SKM-1 treated with dmso at 0.1 percent for 144 hours (cell line): ENCODE measurements around the gene PTPRZ1.

Experiments used
- DNase-seq: peaks from one replicate; lab custom pipeline; 2025; ENCODE audit not compliant: unreplicated experiment; lab: John Stamatoyannopoulos, UW

Gene PTPRZ1

DNA sequence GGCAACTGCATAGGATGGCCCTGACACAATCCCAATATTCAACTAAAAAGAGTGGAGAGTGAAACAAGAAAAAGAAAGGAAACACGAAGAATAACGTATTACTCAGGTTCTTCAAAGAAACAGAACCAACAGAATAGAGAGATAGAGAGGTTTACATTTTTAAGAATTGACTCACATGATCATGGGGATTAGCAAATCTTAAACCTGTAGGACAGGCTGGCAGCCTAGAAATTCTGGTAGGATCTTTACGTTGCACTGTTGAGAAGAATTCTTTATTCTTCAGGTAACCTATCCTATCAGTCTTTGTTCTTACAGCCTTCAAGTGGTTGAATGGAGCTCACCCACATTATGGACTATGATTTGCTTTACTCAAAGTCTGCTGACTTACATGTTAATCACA, 167.2 kb downstream of the PTPRZ1 start:
- DNase-seq: no peak

DNA sequence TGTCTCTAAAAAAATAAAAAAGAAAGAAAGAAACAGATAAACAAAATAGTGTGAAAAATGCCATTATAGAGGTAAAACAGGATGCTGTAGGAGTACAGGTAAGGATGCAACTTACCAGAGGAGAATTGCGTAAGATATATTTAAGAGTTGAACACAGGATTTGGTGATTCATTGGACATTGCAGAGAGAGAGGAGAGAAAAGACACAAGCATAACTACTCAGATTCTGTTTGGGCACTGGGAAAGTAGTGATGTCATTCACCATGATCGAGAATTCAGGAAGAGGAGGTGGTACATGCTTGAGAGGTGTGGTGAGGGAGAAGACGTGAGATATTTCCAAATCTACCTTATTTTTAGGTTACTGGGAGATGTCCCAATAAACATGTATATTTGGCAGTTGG, 173.4 kb downstream of the PTPRZ1 start:
- DNase-seq: no peak

DNA sequence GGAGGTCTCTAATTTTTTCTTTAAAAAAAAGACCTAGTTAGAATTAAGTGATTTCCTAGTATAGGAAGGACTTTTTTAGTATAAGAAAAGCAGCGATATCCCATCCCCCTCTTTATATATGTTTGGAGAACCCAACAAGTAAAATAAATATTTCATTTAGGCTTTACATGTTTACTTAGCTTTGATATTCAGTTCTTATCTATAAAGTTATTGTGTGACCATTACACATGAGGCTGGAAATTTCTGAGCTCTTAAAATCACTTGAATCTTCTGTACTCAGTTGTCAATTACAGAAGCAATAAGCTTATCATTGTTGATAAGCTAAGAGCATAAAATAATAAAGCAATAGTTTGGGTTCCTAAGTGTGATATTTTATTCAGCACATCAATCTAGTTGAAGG, 181.4 kb downstream of the PTPRZ1 start:
- DNase-seq: no peak

DNA sequence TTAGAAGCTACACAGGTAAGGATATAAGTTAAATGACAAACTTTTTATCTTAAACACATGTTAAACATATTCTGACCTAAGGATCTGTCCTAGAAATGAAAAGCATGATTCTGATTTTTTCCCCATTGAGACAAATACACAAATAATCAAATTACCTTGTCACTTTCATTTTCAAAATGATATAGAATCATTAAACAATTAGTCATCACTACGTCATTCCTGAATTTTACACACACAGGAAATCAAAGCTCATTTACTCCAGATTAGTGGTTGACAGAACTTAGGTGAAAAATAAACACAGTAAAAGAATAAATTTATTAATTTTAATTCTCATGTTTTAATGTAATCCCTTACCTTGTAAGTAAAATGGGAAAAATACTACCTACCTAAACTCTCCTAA, 182.1 kb downstream of the PTPRZ1 start:
- no peak for DNase-seq

DNA sequence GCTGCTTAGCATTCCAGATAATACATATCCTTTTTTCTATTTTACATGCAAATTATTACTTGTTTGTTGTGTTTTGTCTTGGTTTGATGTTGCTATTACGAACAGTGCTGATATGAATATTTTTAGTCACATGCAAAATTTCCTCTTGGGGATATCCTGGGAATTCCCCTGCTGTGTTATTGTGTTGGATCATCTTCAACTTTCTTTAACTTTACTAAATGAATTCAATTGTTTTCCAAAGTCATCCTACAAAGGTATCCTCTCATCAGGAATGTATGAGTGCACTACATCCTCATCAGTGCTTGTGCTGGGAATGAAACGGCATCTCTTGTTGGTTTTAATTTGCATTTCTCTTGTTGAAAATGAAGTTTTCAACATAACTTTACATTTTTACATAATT, 184.0 kb downstream of the PTPRZ1 start:
- no peak for DNase-seq

DNA sequence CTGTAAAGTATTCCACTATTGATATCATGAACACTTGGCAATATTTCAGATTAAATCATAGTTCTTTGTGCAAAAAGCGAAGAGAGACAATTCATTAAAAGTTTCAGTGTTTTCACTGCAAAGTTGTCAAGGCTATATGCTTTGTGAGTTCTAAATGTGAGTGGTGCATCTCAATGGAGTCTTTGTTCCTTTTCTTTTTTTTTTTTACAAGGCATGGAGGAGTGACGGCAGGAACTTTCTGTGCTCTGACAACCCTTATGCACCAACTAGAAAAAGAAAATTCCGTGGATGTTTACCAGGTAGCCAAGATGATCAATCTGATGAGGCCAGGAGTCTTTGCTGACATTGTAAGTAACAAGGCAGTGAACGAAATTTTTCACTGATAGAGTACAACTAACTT, 186.6 kb downstream of the PTPRZ1 start:
- no peak for DNase-seq

DNA sequence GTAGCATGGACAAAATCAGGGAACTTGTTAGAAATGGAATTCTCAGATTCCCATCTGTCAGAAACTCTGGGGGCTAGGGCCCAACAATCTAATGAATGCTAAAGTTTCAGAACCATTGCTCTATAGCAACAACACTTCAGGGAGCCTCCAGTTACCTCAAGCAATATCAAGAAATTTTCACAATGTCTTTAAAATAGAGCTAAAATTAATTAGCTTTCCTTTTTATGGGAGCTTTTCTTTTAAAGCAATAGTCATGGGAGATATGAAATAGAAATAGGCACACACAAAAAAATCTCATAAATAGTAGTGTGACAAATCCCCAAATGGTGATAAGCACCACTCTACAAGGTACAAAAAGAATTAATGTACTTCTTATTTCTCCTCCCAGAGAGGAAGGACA, 190.2 kb downstream of the PTPRZ1 start:
- DNase-seq: no peak

DNA sequence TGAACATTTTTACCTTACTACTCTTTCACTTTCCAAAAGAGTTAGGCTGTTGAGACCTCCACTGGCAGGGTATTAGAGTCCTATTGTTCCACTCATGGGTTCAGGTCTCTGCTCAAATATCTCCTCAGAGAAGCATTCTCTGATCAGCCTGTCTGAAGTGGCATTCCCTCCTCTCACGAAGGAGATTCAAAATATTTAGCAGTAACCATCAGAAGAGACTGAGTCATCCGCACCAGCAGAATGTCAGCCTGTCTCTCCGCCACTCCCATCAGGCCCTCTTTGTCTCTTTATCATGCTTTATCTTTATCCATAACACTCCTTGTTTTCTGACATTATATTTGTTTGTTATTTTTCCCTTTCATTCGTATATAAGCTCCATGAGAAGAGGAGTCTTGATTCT, 192.0 kb downstream of the PTPRZ1 start:
- DNase-seq: no peak

DNA sequence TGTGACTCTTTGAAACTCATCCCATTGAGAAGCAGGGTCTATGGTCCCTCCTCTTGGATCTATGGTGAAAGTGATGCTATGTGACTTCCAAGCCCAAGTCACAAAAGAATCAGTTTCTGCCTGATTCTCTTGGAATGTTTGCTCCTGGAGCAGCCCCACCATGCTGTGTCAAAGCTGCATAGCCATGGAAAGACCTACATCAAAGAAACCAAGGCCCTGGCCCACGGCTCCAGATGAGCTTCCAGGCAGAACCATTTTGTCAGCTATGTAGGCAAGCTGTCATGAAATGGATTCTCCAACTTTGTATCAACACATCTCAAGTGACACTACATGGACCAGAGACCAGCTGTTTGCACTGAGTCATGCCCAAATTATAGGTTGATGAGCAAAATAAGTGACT, 194.1 kb downstream of the PTPRZ1 start:
- no peak for DNase-seq

DNA sequence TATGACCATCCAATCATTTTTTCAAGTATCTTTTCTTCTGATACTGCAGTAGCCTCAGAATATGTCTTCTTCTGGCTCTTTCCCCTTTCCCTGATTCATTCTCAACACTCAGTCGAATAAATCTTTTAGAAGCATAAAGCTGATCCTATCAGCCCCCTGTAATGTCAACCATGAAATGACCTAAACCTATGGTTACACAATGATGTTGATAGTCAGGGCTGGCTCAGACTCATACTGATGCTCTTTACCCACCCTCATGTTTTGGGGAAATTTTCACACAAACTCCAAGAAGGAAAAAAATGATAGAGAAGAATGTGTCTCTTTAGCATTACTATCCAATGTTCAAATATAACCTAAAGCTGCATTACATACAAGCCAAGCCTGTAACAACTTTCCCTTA, 195.1 kb downstream of the PTPRZ1 start:
- no peak for DNase-seq

DNA sequence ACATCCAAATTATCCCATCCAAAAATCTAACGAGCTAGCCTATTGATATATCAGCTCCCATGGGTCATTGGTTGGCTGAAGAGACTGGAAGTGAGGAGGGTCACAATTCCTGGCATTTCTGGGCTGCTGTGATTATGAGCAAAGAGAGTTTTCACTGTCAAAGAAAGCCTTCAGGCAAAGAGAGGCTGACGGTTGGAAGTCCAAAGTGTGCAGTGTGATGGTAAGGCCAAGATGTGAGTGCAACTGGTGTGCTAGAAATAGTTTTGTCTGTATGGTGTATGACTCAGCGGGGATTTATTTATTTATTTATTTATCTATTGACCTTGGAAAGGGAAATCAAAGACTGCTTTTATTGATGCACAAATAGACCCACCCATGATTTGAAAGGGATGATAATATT, 196.0 kb downstream of the PTPRZ1 start:
- DNase-seq: no peak

DNA sequence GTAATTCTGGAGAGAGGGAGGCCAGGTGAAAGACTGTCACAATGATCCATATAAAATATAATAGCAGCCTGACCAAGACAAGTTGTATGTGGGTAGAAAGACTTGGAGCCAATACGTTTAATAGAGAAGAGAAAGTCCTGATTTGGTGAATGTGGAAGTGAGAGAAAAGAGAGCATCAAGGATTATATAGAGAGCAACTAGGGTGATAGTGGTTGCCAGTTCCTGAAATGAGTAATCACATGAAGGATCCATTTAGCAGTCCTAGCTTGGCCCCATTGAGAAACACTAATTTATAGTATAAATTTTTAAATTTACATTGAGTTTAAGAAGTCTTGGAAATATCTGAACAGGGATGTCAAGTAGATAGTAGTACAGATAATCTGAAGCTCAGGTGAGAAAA, 197.1 kb downstream of the PTPRZ1 start:
- no peak for DNase-seq

DNA sequence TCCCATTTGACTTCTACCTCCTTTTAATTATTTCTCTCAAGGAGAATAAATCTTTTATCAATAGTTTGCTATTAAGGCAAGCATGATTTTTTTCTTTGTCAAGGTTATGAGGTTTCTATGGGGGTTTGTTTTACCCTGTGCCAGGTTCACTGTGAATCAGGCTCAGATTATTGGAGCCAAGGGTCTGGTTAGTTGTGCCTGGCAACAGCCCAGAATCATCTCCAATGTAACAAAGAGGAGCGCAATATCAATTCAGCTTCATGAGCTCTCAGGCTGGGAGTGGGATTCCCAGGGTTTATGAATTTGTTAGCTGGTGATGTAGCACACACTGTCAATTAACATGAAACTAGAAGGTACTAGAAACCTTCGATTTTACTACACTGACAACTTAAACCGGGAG, 197.9 kb downstream of the PTPRZ1 start:
- DNase-seq: no peak

DNA sequence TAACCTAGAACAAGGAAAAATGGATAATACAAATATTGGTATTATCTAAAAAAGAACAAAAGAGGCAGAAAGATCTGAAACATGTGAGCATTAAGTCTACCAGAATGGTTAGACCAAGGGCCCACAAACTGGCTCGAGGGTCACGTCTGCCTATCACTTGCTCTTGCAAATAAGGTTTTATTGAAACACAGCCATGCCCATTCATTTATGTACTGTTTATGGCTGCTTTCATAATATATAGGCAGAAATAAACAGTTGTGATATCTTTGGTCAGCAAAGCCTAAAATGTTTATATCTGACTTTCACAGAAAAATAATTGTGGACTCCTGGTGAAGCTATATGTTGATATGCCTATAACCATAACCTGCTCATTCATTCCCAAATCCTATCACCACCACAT, 199.3 kb downstream of the PTPRZ1 start:
- no peak for DNase-seq

DNA sequence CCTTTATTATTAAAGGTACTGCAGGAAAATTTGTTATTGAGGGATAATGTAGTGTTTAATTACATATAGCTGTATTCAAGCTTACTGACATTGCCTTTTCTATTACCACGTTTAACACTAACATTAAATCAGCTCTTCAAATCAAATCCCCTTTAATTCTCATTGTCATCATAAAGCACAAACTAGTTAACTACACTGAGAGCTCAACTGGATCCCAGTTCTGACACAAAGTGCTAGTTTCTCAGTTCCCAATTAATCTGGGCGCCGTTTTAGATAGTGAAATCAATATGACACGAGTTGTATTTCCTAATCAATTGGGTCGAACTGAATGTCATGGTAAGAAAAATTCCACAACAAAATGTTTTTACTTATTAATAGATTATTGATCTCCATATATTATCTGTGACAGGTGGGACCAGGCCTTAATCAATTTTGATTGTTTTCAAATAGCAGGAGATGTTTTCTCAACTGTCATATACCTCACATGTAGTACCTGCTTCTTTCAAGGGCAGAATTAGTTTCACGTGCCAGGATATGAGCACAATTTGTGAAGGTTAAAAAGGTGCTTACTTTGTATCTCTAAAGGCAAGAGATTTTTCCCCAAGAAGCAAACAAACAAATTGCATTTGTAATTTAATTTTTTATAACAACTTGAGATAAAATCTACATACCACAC, 200.1 kb downstream of the PTPRZ1 start:
- DNase-seq: no peak

DNA sequence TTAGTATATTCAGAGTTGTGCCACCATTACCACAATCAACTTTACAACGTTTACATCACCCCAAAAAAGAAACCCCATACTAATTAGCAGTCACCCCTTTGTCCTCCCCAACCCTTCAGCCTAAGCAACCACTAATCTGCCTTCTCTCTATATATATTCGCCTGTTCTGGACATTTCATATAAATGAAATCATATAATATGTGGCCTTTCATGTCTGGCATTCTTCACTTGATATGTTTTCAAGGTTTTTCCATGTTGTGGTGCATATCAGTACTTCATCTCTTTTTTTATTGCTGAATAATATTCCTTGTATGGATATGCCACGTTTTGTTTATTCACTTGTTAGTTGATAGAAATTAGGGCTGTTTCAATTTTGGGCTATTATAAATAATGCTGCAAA, 200.7 kb downstream of the PTPRZ1 start:
- DNase-seq: no peak

DNA sequence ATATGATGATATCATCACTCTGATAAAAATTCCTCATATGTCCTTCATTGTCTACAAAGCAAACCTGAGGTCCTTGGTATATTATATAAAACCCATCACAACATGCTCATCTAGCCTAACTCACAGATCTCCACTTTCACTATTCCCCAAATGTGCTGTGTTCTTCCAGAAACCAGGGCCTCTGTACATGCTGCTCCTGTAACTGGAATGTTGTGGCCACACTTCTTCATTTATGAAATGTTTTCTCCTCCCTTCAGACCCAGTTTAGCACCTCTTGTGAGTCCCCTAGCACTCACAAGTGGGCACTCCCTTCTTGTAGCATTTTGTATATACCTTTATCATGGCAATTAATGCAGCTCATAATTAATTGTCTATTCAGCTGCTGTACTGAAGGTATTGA, 209.2 kb downstream of the PTPRZ1 start:
- DNase-seq: no peak

DNA sequence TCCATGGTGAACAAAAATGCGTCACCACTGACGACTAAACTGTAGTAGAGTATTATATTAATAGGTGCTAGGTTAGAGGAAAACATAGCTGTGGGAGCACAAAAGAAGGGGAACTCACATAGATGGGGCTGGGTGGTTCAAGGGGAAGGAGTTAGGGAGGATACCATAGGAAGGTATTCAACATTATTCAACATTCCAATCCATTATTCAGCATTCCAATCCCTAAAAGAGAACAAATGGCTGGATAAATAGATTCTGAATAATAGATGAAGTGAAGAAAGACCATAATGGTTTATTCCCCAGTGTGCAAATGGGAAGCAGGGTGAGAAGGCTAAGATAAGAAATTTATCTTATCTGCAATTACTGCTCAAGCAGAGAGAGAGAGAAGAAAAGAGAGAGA, 209.7 kb downstream of the PTPRZ1 start:
- no peak for DNase-seq

DNA sequence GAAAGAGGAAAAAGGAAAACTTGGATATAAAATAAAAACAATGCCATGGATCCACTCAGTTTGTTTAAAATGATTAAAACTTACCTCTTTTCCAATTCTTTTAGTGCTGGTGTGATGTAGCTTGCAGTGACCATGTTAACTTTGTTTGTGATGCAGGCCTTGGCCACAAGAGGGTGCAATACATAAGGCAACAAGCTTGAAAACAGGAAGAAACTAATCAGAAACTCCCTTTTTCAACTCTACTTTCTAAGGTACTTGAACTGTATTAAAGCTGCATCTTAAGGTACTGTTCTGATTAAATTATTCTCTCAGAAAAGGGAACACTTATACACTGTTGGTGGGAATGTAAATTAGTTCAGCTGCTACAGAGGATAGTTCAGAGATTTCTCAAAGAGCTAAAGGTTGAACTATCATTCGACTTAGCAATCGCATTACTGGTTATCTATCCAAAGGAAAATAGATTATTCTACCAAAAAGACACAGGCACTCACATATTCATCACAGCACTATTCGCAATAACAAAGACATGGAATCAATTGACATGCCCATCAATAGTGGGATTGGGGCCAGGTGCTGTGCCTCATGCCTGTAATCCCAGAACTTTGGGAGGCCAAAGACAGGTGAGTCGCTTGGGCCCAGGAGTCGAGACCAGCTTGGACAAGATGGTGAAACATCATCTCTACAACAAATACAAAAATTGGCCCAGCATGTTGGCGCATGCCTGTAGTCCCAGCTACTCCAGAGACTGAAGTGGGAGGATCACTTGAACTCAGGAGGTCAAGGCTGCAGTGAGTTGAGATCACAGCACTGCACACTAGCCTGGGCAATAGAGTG, 220.2 kb downstream of the PTPRZ1 start:
- DNase-seq: peak; percentile 80

DNA sequence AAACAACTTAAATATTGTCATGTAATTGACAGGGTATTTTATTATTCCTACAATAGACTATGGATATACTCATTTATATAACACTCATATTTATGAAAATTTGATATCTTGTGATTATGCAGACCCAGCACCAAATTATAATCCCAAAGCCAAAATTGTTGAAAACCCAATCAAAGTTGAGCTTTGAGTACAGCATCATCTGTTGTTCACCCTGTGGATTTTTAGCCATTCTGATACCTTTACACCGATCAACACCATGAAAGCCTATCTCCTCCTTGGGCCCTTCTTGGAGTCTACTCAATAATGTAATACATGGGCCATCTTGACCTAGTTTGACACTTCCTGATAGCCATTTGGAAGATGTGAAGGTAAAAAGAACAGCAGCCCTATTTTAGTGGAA, 221.6 kb downstream of the PTPRZ1 start:
- DNase-seq: no peak

DNA sequence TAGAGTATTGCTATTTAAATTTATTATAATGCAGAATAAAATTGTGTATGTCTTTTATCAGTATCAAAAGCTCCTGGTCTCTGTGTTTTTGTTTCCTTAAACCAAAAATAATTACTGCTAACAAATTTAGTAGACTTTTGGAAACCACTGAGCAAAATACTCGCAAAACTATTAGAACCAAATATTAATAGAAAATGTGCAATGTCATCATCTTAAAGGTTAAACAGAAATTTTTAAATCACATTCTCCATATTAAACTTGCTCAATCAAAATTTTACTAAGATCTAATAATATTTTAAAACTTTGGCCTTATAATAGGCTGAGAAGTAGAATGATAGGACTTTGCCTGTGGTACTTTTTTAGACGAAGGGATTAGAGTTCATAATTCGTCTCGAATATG, 222.7 kb downstream of the PTPRZ1 start:
- DNase-seq: no peak

DNA sequence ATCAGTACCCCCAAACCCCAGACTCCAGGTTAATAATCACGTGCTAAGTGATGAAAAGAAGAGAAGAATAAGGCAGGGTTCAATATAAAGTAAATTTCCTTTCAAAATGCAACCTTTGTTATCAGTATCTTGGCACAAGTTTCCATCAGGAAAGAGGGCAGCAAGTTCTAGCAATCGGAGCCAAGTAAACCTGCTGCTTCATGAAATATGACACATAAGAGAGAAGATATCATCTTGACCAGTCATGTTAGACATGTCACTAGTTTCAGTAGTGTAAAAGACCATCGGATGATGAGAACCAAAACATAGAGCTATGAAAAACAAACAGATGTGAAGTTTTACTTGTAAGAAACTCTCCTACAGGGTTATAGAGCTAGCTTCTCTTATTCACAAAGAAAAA, 227.1 kb downstream of the PTPRZ1 start:
- no peak for DNase-seq

DNA sequence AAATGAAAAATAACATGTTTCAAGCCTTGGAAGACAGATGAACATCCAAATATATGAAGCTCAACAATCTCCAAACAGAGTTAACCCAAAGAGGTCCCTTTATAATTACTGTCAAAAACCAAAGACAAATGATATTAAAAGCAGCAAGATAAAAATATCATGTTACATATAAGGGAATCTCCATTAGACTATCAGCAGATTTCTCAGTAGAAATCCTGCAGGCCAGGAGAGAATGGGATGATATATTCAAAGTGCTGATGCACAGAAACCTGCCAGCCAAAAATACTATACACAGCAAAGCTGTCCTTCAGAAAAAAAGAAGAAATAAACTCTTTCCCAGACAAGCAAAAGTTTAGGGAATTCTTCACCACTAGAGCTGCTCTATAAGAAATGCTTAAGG, 230.1 kb downstream of the PTPRZ1 start:
- DNase-seq: no peak
